Stimulated activated CD4-positive, alpha-beta T cell treated with anti-CD3 and anti-CD28 coated beads, Interleukin-12 subunit alpha, Interleukin-12 subunit beta, amount 100 ng/mL, for 48 hours (primary cell): Measurements from ENCODE around the gene CDKN3.
"Not testable (repeated sequence)": the region's sequence is repeated elsewhere in the genome, so short reads cannot be mapped to it uniquely, and the experiment has no call there.

ENCODE experiments used
- DNase-seq, 3 donors: peaks; one replicate each; pipeline ENCODE4 v3.0.0-alpha.2; 2020; ENCODE audit warnings: low read depth in 2 of 3, low spot score in 1 of 3

CDKN3 gene

DNA sequence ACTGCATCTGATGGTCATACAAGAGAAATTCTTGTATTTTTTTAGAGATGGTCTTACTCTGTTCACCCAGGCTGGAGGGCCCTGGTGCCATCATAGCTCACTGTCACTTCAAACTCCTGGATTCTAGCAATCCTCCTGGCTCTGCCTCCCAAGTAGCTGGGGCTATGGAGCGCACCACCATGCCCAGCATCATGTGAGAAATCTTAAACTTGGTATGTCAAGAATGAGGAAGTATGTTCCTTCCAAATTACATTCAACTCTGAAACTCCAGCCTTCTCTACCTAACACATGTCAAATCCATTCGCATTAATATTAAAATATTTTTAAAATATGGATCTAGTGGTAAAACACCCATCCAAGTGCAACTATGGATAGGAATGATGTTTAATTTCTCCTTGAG lies 27.5 kb upstream of the CDKN3 start:
- DNase-seq: no peak

DNA sequence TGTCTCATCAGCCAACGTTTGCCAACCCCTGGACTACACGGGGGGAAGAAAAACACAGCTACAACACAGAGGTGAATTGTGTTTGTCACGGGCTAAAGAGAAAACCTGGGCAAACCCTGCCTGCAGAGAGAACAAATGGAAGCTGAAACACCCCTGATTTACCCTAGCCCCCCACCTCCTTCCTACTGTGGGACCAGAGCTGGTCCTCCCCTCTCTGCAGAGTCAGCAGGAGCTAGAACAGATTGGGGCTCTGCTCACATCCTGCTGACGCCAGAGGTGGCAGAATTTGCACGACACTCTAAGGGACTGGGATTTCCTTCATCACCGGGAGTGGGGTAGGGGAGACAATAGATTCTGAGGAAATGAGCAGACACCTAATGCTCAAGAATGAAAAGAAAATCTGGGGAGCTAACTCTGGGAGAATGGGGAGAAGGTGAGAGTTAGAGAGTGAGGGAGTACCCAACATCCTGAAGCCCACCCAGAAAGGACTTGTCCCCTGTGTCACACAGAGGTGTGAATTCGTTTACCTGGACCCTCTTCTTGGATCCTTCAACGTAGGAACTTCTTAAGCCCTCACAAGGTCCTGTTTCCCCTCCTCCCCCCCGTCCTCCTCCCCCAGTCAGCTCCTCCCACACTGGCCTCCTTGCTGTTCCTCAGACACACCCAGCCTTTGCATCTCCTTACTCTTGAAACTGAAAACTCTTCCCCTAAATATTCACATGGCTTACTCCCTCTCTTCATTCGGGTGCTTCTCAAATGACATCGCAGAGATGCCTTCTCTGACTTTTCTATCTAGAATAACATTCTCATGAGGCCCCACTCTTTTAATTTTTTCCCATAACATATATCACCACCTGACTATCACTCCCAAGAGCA lies 26.2 kb upstream of the CDKN3 start:
- no peak for DNase-seq

DNA sequence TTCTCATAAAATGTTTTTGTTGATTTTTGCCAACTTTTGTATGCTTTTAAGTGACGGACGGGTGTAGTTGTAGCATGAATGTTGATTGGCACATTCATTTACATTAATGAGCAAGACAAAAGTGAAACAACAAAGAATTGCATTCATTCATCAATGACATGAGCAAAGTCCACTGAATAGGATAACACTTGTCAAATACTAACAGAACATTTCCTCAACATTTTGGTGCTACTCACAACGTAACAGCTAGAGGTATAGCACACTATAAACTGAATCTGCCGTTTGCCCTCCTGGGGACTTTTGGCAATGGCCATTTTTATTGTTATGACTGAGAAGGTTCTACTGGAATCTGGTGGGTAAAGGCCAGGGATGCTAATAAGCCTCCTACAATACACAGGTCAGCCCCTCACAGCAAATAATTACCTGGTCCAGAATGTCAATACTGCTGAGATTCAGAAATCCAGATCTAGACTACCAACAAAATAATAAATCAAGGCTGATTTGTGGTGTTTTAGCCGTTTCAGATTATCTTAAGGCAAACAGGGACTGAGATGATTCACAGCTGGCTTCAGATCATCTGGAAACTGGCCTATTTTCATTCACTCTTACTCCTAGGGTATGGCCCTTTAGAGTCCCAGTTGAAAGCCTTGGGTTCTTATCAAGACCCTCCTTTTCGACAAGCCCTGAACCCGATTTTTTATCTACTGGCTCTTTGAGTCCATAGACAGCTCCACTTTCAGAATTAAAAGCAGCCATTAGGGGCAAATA lies 22.5 kb upstream of the CDKN3 start:
- no peak for DNase-seq

DNA sequence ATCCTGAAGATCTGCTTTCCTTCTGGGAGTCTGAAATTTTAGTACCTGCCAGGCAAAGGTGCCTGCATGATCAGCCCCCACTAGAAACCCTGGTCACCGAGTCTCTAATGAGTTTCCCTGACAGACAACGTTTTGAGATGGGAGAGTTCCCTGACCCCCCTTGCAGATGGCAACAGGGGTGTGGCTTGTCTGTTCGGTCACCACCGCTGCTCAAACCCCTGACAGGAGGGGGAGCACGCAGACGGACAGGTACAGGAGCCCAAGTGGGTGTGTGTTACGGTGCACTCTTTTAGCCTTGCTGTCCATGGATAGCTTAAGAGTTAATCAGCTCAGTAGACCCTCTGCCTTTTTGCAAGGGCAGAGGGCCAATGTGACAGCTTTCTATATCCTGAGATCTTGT lies 19.3 kb upstream of the CDKN3 start:
- no peak for DNase-seq

DNA sequence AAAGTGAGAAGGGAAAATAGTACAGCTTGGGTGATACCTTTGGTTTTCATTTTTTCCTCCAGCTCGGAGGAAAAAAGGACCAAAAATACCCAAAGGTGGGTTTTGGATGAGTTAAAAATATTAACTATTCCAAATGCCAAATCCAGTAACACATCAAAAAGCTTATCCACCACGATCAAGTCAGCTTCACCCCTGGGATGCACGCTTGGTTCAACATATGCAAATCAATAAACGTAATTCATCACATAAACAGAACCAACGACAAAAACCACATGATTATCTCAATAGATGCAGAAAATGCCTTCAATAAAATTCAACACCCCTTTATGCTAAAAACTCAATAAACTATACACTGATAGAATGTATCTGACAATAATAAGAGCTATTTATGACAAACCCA lies 17.9 kb upstream of the CDKN3 start:
- DNase-seq: not testable (repeated sequence)

DNA sequence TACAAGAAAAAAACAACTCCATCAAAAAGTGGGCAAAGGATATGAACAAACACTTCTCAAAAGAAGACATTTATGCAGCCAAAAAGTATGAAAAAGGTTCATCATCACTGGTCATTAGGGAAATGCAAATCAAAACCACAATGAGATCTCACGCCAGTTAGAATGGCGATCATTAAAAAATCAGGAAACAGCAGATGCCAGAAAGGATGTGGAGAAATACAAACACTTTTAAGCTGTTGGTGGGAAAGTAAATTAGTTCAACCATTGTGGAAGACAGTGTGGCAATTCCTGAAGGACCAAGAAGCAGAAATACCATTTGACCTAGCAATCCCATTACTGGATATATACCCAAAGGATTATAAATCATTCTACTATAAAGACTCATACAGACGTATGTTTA lies 16.2 kb upstream of the CDKN3 start:
- not testable (repeated sequence) for DNase-seq

DNA sequence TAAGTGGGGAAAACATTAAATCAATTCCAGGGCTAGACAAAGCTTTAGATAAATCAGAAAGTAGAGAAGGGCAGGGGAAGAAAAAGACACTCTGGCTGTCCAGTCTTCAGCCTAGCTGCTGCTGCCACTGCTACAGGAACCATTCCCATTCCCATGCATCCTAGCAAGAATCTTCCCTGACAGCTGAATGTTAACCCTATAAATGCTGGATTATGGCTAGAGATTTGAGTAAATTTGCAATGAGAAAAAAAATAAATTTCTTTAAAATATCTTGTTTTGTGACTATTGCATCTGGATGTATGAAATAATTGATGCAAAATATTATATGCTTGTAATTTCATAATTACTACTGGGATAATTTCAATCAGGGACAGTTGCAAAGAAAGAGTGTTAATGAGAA lies 15.0 kb upstream of the CDKN3 start:
- DNase-seq: no peak

DNA sequence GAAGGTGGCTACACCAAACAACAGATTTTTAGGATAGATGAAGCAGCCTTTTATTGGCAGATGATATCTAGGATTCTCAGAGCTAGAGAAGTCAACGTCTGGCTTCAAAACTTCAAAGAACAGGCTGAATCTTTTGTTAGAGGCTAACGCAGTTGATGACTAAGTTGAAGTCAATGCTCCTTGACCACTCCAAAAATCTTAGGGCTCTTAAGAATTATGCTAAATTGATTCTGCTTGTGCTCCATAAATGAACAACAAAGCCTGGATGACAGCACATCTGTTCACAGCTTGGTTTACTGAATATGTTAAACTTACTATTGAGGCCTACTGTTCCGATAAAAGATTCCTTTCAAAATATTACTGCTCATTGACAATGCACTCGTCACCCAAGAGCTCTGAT lies 13.0 kb upstream of the CDKN3 start:
- no peak for DNase-seq

DNA sequence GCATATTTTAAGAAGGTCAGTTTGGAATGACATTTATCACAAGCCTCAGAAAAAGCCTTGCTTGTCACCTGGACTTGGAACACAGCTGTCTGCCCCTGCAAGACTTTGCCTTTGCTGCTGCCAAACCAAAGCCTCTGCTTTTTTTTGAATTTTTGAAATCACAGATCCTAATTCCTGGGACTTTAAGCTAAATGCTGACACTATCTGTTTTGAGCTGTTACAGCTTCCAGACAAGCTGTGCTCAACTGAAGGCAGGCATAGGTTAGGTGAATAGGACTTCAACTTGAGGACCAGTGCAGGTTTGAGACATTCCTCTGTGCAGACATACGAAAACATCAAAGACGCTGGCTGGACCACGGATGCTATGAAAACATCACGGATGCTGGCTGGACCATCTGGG lies 11.3 kb upstream of the CDKN3 start:
- DNase-seq: no peak

DNA sequence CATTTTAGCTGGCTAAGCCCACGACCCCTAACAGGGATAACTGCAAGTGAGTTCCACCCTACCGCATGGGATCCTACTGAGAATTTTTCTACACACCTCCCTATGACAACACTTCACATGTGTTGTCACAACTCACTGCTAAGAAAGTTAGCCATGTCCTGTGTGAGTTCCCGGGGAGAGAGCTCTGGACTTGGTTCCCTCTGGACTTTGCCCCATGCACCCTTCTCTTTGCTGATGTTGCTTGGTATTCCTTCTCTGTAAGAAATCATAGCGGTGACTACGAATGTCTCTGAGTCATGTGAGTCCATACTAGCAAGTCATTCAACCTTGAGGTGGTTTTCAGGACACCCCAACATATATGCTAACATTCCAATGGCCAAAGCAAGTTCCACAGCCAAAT lies 9.5 kb upstream of the CDKN3 start:
- no peak for DNase-seq

DNA sequence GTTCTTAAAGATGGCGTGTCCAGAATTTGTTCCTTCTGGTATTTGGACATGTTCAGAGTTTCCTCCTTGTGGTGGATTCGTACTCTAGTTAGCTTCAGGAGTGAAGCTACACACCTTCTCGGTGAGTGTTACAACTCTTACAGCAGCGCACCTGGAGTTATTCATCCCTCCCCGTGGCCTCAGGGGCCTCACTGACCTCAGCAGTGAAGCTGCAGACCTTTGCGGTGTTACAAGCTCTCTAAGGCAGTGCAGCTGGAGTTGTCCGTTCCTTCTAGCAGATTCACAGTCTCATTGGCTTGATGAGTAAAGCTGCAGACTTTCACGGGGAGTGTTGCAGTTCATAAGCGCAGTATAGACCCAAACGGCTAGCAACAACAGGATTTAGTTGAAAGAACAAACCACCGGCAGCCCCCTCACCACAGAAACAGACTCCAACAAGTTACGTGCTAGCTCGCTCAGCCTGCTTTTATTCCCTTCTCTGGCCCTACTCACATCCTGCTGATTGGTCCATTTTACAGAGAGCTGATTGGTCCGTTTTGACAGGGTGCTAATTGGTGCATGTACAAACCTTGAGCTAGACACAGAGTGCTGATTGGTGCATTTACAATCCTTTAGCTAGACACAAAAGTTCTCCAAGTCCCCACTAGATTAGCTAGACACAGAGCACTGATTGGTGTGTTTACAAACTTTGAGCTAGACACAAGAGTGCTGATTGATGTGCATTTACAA lies 4.5 kb upstream of the CDKN3 start:
- no peak for DNase-seq

DNA sequence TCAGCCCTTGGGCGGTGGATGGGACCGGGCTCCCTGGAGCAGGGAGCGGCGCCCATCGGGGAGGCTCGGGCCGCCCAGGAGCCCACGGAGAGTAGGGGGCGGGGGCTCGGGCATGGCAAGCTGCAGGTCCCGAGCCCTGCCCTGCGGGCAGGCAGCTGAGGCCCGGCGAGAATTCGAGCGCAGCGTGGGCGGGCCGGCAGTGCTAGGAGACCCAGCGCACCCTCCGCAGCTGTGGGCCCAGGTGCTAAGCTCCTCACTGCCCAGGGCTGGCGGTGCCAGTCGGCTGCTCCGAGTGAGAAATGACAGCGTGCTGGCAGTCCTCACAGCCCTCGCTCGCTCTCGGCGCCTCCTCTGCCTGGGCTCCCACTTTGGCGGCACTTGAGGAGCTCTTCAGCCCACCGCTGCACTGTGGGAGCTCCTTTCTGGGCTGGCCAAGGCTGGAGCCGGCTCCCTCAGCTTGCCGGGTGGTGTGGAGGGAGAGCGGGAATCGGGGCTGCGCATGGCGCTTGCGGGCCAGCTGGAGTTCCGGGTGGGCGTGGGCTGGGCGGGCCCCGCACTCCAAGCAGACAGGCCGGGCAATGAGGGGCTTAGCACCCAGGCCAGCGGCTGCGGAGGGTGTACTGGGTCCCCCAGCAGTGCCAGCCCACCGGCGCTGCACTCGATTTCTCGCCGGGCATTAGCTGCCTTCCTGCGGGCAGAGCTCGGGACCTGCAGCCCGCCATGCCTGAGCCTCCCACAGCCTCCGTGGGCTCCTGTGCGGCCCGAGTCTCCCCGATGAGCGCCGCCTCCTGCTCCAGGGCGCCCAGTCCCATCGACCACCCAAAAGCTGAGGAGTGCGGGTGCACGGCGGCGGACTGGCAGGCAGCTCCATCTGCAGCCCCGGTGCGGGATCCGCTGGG lies 3.6 kb upstream of the CDKN3 start:
- DNase-seq: not testable (repeated sequence)

DNA sequence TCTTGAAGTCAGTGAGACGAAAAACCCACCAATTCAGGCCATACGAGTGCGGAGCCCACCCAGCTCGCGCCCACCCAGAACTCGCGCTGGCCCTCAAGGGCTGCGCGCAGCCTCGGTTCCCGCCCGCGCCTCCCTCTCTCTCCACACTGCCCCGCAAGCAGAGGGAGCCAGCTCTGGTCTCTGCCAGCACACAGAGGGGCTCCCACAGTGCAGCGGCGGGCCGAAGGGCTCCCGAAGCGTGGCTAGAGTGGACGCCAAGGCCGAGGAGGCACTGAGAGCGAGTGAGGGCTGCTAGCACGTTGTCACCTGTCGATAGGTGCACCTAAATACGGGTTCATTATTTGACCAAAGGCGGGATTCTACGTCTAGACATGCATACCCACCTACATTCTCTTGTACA lies 2.2 kb upstream of the CDKN3 start:
- DNase-seq: no peak

DNA sequence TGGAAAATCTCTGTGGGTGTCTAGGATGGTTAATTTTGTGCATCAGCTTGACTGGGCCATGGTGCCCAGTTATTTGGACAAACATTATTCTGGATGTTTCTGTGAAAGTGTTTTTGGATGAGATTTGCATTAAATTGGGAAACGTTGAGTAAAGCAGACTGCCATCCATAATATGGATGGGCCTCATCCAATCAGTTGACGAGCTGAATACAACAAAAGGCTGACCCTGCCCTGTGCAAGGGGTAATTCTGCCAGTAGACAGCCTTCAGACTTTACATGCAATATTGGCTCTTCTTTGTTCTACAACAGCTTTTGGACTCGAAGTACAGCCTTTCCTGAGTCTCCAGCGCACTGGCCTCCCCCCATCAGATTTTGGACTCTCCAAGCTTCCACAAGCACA lies 1.5 kb upstream of the CDKN3 start:
- DNase-seq: no peak

DNA sequence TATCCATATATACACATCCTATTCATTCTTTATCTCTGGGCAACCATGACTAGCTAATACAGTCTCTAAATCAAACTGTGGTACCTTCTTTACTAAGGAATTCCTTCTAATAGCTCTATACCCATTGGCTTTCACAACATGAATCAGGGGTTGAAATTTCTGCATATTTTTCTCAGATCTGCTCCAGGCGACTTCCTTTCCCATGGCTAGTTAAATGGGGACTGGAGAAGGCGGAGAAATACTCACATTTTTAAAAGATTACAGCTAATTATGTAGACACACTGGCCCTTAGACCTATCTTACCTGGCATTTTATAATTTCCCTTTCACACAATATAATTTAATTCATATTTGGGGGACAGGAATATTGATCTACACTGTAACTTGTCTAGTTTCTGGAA lies 1.1 kb upstream of the CDKN3 start:
- no peak for DNase-seq

DNA sequence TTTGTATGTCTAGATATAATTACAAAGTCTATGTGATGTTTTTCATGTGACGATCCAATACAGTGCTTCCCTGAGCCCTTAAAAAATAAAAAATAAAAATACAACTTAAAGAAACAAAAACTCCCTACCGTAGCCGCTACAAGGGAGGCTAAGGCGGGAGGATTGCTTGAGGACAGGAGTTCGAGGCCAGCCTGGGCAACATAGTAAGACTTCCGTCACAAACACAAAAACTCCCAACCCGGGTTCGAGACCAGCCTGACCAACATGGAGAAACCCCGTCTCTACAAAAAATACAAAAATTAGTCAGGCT lies 669 bp upstream of the CDKN3 start:
- peak in 1 of 3 donors; percentile 16 for DNase-seq

DNA sequence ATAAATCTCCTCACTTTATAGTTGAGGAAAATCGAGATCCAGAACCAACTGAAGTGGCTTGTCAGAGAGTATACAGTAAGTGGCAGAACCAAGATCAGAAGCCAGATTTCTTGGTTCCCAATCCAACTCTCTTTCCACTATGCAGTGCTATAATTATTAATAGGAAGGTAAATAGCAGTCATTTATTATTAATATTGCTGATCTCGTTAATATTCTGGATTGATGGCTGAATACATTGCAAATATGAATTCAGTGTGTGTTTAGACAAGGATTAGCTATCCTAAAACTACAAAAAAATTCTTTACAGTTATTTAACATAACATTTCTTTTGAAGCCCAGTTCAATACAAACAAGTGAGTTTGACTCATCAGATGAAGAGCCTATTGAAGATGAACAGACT lies 2.8 kb downstream of the CDKN3 start:
- DNase-seq: no peak

DNA sequence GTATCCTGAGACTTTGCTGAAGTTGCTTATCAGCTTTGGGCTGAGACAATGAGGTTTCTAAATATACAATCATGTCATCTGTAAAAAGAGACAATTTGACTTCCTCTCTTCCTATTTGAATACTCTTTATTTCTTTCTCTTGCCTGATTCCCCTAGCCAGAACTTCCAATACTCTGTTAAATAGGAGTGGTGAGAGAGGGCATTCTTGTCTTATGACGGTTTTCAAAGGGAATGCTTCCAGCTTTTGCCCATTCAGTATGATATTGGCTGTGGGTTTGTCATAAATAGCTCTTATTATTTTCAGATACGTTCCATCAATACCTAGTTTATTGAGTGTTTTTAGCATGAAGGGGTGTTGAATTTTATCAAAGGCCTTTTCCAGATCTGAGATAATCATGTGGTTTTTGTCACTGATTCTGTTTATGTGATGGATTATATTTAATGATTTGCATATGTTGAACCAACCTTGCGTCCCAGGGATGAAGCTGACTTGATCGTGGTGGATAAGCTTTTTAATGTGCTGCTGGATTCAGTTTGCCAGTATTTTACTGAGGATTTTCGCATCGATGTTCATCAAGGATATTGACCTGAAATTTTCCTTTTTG lies 6.7 kb downstream of the CDKN3 start:
- not testable (repeated sequence) for DNase-seq

DNA sequence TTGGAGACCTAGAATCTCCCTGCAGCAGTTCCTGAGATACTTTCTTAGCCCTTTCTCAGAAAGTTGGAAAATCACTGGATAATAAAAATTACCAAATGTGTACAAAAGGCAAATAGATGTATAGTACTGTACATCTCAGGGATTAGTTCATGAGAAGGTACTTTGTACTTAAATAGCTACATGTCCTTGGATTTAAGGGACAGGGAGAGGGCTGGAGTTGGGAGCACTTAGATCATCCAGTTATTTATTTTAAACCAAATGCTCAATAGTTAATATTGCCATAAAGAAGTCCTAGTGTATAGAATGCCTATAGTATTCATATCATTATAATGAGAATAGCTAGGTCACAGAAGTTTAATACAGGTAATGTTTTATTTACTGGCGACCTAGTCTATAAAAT lies 13.4 kb downstream of the CDKN3 start:
- DNase-seq: no peak

DNA sequence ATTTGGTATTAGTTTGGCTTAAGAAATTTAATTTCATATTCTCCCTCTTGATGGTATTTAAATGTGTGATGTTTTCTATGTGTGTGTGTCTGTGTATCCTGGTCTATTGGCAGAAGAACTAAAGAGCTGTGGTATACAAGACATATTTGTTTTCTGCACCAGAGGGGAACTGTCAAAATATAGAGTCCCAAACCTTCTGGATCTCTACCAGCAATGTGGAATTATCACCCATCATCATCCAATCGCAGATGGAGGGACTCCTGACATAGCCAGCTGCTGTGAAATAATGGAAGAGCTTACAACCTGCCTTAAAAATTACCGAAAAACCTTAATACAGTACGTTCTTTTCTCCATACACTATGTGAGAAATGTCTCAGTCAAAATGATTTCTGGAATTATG lies 14.6 kb downstream of the CDKN3 start:
- DNase-seq: no peak
